GM21390 (cell line): ENCODE measurements around the gene STK10.

Source experiments
- ATAC-seq: cut with Tn5 transposase; IDR thresholded peaks from one replicate; pipeline ENCODE4 v1.9.1; 2021; ENCODE audit not compliant: unreplicated experiment

STK10 gene

DNA sequence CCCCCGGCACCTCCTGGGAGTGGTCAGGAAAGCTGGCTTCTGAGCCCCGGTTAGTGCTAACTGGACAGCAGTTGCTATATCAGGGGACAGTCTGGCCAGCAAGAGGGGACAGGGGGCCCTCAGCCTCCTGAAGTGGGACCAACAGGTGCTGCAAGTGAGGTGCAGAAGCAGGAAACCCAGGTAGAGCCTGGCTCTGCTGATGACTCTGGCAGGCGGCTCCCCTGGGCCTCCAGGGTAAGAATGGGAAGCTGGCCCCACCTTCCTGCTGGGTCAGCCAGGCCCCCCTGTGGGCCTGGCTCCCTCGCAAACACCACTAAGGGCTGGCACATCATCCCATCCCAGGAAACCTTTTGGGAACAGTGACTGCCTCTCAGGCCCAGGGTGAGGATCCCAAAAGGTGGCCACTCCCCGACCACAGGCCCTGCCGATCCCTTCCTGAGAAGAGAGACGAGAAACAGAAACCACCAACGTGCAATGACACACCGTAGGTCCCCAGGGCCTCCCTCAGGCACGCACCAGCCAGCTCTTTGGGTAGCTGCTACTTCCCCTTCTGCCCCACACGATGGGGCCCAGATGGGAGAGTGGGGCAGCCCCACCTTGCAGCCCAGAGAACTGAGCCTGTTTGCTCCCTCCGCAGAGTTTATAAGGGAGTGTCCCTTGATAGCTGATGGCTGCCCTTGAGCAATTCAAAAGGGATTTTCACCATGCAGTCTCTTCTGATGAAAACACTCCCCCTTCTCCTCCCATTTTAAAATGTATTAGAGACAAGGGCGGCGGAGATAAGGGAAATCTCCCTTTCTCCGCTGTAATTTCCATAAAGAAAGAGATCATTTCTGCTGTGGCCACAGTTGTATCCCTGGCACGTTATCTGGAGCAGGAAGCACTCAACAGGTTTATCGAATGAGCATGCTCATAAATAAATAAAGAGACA is 76.8 kb downstream of the STK10 start:
- ATAC-seq = peak; percentile 83

DNA sequence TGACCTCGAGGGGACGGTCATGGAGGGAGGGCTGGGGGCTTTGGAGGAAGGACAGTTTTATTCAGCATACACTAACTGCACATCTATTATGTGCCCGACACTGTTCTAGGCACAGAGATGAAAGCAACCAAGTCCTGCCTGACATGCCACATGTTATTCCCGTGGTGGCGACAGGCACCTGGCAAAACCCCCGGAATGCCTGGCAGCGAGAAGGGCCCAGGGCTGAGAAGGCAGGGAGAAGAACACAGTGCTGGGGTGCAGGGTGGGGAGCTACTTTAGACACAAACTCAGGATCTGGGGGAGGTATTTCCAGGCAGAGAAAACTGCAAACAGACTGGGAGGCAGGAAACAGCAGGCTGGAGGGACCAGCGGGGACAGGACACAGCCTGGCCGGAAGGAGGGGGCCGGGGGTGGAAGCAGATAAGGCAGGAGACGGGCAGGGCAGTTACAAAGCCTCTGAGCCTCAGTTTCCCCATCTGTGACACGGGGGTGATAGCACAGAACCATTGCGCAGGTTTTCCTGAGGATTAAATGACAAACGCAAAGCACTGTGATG is 77.7 kb downstream of the STK10 start:
- ATAC-seq = no peak

- ATAC-seq = no peak
Measured at GRCh38 chr5:172109749-172110148, 78.3 kb downstream of the STK10 start.

DNA sequence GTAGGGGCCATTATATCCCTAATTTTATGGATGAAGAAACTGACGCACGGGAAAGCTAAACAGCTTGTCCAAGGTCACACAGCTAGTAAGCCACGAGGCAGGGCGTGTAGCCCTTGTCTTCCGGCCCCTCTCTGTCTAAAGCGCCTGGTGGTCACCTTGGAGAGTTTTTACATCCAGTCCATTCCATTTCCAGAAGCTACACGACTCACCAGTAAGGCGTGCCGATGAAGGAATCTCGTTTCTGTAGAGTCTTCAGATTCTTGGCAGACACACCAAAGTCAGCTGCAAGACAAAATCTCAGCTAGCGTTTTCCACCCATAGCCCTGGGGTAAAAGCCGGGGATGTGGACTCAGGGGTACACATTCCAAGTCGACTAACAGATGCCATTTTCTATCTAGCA is 80.5 kb downstream of the STK10 start:
- ATAC-seq = no peak

DNA sequence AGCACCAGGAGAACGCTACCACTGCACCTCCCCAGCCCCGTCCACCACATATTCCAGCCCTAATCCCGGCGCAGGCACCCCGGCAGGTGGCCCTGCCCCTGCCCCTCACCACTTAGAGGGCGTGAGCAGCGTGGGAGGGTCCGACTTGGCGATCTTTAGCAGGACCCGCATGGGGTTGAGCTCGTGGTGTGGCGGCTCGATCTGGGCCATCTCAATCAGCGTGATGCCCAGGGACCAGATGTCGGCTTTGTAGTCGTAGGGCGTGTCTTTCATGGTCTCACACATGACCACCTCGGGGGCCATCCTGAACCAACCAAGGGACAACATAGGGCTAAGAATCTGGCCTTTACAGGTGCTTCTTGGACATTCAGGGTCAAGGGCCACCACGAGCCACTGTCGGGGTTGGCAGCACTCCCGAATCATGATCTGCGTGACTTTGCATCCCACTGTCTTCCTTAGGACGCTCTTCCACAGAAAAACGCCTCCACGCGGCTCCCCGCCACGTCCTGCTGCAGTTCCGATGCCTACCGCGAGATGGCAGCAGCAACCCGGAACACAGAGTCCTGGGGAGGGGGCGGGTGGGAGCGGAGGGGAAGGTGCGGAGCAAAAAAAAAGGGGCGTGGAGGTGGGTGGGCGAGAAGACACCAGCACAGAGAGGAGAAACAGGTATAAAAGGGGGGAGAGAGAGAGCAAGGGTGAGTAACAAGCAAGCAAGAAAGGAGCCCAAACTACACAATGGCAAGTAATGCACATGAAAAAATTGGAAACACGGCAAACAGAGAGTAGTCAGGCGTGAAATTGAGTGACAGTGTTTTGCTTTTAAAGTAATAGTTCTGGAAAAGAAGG is 81.3 kb downstream of the STK10 start:
- ATAC-seq = no peak

GRCh38 chr5:172105811-172106210 is 82.2 kb downstream of the STK10 start:
- no peak for ATAC-seq

DNA sequence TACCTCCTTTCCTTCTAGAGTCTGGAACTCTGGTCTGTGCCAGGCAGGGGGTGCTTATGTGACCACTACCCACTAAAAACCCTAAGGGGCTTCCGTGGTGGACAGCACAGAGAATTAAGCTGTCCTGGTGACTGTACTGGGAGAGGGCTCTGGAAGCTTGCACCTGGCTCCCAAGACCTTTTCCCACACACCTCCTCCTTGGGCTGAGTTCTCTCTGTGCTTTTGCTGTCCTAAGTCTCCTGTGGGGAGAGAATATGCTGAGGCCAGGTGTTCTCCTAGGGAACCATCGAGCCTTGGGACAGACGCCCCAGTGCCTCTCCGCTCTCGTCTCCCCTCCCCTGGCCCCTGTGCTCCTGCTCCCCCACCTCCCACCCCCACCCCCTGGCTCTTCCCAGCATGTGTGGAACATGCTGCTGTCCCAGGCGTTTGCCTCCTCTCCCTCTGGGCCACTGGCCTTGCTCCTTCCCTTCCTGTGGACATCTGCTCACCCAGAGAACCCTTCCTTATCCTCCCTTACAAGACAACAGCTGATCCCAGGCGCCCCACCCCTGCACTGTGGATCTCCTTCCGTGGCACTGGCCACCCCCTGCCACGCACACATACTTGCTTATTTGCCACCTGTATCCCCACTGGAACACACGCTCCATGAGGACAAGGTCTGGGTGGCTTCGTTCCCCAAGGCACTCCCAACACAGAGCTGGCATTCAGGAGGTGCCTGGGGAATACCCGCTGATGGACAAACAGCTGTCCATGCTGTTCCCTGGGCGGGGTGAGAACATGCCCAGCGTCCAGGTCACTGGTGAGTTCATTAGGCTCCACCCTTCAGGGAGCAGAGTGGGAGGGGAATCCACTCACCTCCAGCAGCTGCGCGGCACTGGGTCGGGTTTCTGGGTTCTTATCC is 83.0 kb downstream of the STK10 start:
- ATAC-seq = no peak

- ATAC-seq = no peak
Measured at GRCh38 chr5:172104021-172104420, 84.0 kb downstream of the STK10 start.

- no peak for ATAC-seq
Measured at GRCh38 chr5:172102913-172103626, 85.0 kb downstream of the STK10 start.

GRCh38 chr5:172102218-172102870 is 85.7 kb downstream of the STK10 start:
- ATAC-seq = no peak

GRCh38 chr5:172101547-172102217 is 86.3 kb downstream of the STK10 start:
- ATAC-seq = no peak

GRCh38 chr5:172098883-172099282 is 89.1 kb downstream of the STK10 start:
- ATAC-seq = no peak

GRCh38 chr5:172098046-172098445 is 90.0 kb downstream of the STK10 start:
- no peak for ATAC-seq

GRCh38 chr5:172097356-172097755 is 90.7 kb downstream of the STK10 start:
- no peak for ATAC-seq

DNA sequence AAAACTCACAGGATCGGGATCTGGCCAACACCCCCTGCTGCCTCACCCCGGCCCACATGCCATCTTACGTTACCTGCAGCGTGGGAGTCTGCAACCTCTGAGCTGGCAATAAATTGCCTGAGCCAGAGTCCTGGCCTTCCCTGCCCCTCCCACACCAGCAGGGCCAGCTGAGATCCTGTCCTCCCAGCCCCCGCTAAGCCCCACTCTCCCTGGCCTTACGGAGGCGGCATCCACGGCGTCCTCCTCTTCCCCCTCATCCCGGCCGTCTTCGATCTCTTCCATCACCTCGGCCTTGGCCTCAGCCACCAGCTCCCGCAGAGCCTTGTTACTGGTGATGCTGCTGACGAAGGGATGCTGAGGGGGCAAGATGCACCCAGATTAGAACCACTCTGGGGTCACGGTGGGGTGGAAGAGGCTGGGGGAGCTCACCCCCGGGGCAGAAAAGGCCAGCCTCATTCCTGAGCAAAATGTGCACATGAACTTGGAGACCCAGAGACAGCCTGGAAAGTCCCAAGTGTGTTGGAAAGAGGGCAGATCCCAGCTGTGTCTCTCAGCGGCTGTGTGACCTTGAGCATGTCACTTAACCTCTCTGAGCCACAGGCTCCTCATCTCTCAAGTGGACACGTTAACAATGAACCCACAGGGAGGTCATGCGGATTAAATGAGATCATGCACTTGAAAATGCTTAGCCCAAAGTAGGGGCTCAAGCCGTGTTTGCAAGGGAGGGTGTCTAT is 91.7 kb downstream of the STK10 start:
- ATAC-seq = no peak

- no peak for ATAC-seq
Measured at GRCh38 chr5:172095368-172096206, 92.4 kb downstream of the STK10 start.

GRCh38 chr5:172093965-172094364 is 94.1 kb downstream of the STK10 start:
- ATAC-seq = no peak
